Suprapubic skin (tissue), 4 donors: ENCODE measurements around the gene PLCL1.

Experiments
- CTCF ChIP-seq, 2 donors: fragments of 200-600 bp in 1 of 2; fragments of 450-650 bp in 1 of 2; sonication (generic) in 1 of 2; IDR thresholded peaks; one replicate each; pipeline ENCODE4 v1.5.1; 2016 to 2019; ENCODE audit warnings: antibody characterized with exemption in 2 of 2, mild to moderate bottlenecking in 1 of 2, moderate library complexity in 1 of 2
- EP300 ChIP-seq: sonication (generic); formaldehyde crosslinking; IDR thresholded peaks from one replicate; pipeline ENCODE4 v1.6.1; 2017; ENCODE audit warnings: antibody characterized with exemption
- POLR2AphosphoS5 ChIP-seq, 3 donors: sonication (generic); formaldehyde crosslinking; IDR thresholded peaks; one replicate each; pipeline ENCODE4 v1.6.1; 2017; ENCODE audit warnings: antibody characterized with exemption in 3 of 3

GRCh38 chr2:198096002-198096401 is 291.6 kb downstream of the PLCL1 start:
- TF ChIP-seq CTCF (IDR thresholded peaks at IDR 0.05) (no peak), EP300 (no peak), POLR2AphosphoS5 (IDR thresholded peaks at IDR 0.05) (no peak)
